ENCODE data around the gene PSMB7.

DNA sequence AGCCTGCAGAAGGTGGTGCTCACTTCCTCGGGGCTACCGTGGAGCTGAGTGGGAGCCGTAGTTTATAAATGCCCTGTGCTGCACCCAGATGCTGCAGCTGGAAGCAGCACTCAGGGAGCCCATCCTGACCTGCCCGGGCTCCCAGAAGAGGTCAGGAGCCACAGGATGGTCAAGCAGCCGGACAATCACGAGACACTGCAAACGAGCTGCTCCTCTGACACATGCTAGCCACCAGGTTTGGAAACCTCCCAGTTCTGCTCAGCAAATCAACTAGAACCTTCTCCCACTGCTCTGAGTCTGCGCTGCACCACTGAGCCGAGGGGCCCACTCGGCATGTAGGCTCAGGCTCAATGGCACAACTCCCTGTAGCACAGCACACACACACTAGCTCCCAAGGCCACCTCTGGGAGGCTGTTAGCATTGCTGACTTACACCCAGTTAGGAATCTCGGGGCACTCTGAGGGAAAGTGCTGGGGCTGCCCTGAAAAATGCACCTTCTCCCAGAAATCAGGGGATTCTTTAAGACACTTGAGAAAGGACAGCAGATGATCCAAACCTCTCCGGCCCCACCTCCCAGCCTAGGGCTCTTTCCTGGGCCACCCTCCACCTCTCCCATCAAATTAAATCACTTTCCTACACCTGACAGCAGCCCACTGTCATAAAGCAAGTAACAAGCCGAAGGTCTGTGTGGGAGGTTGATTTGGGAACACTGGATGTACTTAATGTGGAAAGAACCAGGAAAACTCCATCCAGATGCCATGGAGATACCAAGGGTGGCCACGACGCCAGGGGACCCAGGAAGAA is 59.1 kb downstream of the PSMB7 start:
- TF ChIP-seq, protein P1, sequence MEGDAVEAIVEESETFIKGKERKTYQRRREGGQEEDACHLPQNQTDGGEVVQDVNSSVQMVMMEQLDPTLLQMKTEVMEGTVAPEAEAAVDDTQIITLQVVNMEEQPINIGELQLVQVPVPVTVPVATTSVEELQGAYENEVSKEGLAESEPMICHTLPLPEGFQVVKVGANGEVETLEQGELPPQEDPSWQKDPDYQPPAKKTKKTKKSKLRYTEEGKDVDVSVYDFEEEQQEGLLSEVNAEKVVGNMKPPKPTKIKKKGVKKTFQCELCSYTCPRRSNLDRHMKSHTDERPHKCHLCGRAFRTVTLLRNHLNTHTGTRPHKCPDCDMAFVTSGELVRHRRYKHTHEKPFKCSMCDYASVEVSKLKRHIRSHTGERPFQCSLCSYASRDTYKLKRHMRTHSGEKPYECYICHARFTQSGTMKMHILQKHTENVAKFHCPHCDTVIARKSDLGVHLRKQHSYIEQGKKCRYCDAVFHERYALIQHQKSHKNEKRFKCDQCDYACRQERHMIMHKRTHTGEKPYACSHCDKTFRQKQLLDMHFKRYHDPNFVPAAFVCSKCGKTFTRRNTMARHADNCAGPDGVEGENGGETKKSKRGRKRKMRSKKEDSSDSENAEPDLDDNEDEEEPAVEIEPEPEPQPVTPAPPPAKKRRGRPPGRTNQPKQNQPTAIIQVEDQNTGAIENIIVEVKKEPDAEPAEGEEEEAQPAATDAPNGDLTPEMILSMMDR (IDR thresholded peaks at IDR 0.05) = no peak
- no peak for TF ChIP-seq POLR2A (IDR thresholded peaks at IDR 0.05)
